ENCODE data around the gene MMP21.

The MMP21 gene

GRCh38 chr10:125762692-125763648, 12.7 kb downstream of the MMP21 start:
- no peak for DNase-seq

- no peak for DNase-seq
Observed at GRCh38 chr10:125761961-125762360, 13.7 kb downstream of the MMP21 start.

DNA sequence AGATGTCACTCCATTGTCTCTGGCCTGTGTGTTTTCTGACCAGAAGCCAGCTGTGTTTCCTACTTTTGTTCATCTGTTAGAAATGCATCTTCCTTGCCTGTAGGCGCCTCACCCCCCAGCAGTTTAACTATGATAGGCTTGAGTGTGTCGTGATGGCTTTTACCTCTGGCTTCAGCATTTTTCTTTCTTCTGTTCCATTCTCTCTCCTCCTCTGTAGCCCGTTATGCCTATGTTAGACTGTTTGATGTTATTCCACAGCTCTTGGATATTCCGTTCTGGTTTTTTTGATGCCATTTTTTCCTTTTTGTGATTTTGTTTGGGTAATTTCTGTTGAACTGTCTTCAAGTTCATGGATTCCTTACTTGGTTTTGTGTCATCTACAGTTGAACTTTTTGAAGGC, 17.9 kb downstream of the MMP21 start:
- DNase-seq = no peak

- no peak for DNase-seq
Observed at GRCh38 chr10:125756853-125757487, 18.7 kb downstream of the MMP21 start.

DNA sequence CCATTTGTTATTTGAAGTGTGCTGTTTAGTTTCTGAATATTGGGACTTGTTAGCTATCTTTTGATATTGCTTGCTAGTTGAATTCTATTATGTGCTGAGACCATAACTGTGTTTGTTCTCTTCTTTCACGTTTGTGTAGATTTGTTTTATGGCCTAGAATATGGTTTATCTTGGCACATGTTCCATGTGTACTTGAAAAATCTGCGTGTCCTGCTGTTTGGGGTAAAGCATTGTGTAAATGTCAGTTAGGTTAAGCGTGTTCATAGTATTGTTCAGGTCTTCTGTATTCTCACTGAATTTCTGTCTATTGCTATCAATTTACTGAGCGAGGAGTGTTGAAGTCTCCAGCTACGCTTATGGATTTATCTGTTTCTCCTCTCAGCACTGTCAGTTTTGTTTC, 19.4 kb downstream of the MMP21 start:
- DNase-seq = no peak

- DNase-seq = no peak
Observed at GRCh38 chr10:125747417-125747816, 28.2 kb downstream of the MMP21 start.

DNA sequence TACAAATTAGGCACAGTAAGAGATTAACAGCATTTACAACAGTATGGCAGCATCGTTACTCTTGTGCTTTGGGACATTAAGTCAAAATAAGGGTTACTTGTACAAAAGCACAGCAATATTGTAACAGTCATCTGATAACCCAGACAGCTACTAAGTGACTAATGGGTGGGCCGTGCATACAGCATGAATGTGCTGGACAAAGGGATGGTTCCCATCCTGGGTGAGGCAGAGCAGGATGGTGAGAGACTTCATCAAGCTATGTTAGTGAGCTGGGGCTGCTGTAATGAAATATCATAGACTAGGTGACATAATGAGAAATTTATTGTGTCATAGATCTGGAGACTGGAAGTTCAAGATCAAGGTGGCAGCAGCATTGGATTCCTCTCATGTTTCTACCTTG, 30.7 kb downstream of the MMP21 start:
- no peak for DNase-seq

DNA sequence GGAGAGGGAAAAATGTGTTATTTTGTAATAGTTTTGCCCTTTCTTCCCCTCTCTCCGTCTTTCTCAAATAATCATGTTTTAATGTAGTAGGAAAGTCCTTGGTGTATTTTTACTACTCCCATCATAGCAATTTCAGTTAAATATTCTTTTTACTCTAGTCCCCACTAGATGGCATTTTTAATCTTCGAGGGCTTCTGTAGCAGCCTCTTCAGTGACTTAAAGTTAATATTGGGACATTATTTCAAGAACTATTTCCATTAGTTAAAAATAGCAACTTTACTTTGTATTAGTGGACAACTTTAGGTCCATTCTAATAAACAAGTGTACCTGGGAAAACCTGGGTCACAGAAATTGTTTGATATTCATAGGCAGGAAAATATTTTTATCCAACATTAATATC, 33.2 kb downstream of the MMP21 start:
- DNase-seq = no peak

GRCh38 chr10:125739994-125740679, 35.5 kb downstream of the MMP21 start:
- DNase-seq = no peak

DNA sequence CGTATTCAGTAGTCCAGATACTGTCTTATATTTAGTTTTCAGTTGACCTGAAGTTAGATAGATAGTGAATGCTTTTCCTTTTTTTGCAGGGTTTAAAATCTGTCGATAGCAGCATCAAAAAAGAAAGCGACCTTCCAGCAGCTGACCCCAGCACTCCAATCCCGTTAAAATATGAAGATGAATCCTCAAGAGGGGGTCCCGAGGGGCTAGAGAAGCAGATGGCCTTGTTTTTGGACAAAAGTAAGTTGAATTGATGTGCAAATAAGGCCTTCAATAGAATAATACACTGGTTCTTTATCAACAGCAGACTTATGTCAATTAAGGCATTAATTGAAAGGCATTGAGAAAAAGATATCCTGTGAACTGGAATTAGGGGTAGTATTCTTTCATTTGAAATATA, 37.4 kb downstream of the MMP21 start:
- no peak for DNase-seq

DNA sequence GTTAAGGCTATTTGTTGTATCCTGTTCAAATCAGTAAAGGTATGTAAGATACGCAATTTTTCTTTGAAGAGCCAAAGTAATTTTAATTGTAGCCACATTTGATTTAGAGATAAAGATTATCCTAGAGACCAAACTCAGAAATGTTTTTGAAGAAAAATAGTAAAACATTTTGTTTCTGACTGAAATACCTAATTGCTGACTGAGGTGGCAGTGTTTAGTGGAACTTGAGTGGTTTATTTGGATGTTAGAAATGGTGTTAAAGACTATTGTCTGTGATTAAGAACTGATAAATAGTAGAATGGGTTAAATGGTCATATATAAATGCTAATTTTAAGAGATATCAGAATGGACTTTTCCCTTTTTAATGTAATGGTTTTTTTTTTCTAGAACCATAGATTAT, 40.8 kb downstream of the MMP21 start:
- DNase-seq = no peak

- DNase-seq = no peak
Observed at GRCh38 chr10:125734148-125734547, 41.5 kb downstream of the MMP21 start.

- no peak for DNase-seq
Observed at GRCh38 chr10:125727436-125727835, 48.2 kb downstream of the MMP21 start.

DNA sequence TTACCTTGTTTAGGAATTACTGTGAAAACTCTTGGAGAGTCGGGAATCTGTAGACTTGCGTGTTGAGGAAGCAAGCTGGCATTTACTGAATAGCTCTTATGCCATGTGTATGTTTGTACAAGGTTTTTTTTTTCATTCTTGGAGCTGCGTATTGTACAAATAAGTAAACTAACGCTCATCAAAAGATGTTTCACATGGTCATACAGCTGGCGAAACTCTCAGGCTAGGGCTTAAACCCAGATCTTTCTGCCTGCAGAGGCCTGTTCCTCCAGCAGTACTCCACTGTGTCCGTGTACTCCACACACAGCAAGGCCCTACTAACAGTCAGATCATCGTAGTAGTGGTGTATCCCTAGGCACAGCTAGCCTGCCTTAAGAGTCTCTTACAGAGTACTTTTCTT, 48.7 kb downstream of the MMP21 start:
- DNase-seq = no peak

DNA sequence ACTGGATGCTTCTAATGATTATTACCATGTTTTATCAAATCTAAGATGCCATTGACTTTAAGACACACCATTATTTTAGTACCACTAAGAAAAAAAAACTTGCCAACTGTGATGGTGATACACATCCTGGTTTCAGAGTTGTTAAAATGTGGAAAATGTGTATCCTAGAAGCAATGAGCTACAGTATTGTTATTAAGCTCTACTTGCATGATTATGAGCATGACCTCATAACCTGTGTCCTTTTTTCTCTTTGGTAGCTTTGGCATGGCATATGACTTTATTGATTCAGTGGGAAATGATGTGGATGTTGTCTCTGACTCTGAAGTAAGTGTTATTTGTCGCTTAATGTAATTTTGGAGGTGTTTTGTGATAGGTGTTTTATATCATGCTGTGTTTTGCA, 52.8 kb downstream of the MMP21 start:
- DNase-seq = no peak

- DNase-seq = no peak
Observed at GRCh38 chr10:125721035-125721434, 54.6 kb downstream of the MMP21 start.

- no peak for DNase-seq
Observed at GRCh38 chr10:125720002-125720382, 55.6 kb downstream of the MMP21 start.

GRCh38 chr10:125719173-125720001, 56.2 kb downstream of the MMP21 start, which contains the start of gene EDRF1:
Gene EDRF1 (plus strand): TSS chr10:125719709. CDS start chr10:125719808, 99 bp downstream.
- DNase-seq = peak; percentile 99

Data from fibroblast of skin of right quadriceps (primary cell).